Inferior parietal cortex (tissue), 1 donor: ENCODE data around the gene KLHL33.
"Not testable (repeated sequence)": the region's sequence is repeated elsewhere in the genome, so short reads cannot be mapped to it uniquely, and the experiment has no call there.

Experiments used
- DNase-seq: peaks from one replicate; pipeline ENCODE4 v3.0.0-alpha.2; 2016; ENCODE audit errors: extremely low spot score

KLHL33 gene

DNA sequence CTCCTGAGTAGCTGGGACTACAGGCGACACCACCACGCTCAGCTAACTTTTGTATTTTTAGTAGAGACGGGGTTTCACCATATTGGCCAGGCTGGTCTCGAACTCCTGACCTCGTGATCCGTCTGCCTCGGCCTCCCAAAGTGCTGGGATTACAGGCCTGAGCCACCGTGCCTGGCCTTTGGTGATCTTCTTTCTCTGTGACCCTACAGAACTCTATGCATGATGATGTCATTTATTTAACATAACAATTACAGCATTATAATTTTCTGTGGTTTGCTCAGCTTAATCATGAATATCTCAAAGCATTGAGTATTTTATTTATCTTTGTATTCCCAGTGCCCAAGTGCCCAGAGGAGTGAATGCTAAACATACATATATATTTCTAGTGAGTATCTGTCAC lies 16.9 kb upstream of the KLHL33 start:
- DNase-seq = not testable (repeated sequence)

DNA sequence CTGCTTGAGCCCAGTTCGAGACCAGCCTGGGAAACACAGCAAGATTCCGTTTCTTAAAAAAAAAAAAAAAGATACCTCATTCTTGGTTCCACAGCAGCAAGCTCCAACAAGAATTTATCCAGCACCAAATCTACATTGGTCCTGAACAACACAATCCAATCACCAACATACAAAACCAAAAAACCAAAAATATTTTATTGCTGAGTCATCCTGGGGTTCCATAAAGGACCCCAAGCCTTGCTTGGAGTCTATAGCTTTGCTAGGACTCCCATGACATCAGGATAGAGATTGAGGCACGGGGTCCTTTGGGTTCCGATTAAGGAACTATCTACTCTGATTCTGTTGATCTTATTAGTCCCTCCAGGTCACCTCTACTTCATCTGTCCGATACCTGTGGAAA lies 10.9 kb upstream of the KLHL33 start:
- no peak for DNase-seq

DNA sequence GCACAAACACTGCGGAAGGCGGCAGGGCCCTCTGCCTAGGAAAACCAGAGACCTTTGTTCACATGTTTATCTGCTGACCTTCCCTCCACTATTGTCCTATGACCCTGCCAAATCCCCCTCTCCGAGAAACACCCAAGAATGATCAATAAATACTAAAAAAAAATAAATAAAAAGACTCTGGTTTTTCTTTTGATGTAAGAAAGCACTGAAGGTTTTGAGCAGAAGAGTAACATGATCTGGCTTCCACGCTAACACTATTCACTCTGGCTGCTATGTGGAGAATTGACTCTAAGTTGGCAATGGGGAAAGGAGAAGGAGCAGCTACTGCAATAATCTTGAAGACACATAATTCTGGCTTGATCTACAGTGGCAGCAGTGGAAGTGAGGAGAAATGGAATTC lies 7.7 kb upstream of the KLHL33 start:
- not testable (repeated sequence) for DNase-seq

DNA sequence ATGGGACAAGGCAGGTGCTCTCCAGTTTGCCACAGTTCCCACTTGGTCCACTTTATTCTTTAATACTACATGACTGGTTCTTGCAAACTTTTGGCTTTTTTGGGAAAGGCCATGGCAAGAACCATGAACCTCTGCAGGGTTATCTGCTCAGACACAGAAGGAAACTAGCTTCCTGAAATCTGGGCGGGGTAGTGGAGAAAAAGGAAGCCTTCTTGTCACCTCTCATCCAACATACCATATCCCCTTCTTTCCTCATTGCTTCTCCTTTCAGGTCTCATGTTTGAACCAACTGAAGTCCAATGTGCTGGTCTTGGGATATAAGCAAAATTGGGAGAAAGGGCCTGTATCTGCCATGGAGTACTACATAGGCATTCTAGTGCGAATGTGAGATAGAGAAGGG lies 5.5 kb upstream of the KLHL33 start:
- DNase-seq = no peak

DNA sequence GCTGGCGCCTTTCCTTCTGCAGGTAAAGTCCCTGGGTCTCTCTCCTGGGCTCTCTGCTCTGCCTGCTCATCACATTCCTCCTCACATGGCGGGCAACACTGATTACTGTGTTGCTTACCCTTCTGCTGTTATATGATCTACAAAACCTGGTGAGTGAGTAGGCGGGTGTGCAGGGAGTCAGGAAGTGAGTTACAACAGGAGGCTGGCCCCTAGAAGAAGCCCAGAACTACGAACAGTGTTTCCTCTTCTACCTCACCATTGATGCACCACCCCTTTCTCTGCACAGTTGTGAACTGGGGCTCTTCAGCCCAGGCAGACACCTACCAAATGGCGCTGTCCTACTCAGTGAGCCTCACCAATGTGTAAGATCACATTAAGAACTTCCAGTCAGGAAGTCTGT lies 4.9 kb upstream of the KLHL33 start:
- DNase-seq = no peak

DNA sequence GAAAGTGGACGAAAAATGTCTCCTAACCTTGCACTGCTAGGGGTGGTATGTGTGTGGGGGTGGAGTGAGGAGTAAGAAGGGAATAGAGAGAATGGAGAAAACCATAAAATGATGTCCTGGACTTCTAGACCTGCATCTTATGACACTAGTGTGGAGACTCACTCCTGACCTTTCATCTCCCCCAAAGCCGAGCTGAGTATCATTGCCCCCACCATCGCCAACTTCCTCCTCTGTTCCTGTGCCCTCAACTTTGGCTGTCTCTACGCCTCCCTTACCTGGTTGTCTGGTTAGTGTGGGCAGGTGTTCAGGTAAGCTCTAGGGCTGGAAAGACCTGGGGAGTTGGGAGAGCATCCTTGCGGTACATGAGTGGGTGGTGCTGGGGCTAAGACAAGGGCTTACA lies 4.5 kb upstream of the KLHL33 start:
- no peak for DNase-seq

DNA sequence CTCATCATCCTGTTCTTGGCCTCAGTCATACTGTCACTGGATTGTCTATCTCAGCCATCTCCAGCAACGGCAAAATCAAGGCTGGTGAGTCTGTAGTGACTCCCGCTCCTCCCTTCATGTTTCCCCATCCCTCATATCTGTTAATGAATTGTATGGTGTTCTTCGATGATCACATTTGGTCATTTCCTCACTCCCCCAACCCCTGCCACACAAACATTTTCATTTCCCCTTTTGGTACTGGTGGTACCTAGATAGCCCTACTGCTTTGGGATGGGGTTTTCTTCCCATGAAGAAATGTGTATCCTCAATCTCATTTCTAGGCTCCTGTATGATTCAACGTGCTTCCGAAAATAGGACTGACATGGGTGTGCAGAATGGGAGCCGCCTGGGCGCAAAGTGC lies 2.7 kb upstream of the KLHL33 start:
- no peak for DNase-seq

DNA sequence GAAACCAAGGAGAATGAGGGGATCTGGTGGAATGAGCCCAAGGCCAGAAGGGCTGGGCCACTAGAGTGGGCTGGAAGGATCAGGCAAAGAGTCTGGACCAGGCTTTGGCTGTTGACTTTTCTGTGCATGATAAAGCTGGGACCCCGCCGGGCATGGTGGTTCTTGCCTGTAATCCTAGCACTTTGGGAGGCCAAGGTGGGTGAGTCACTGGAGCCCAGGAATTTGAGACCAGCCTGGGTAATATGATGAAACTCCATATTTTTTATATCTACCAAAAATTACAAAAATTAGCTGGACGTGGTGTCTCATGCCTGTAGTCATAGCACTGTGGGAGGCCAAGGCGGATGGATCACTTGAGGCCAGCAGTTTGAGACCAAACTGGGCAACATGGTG lies 393 bp upstream of the KLHL33 start:
- no peak for DNase-seq

DNA sequence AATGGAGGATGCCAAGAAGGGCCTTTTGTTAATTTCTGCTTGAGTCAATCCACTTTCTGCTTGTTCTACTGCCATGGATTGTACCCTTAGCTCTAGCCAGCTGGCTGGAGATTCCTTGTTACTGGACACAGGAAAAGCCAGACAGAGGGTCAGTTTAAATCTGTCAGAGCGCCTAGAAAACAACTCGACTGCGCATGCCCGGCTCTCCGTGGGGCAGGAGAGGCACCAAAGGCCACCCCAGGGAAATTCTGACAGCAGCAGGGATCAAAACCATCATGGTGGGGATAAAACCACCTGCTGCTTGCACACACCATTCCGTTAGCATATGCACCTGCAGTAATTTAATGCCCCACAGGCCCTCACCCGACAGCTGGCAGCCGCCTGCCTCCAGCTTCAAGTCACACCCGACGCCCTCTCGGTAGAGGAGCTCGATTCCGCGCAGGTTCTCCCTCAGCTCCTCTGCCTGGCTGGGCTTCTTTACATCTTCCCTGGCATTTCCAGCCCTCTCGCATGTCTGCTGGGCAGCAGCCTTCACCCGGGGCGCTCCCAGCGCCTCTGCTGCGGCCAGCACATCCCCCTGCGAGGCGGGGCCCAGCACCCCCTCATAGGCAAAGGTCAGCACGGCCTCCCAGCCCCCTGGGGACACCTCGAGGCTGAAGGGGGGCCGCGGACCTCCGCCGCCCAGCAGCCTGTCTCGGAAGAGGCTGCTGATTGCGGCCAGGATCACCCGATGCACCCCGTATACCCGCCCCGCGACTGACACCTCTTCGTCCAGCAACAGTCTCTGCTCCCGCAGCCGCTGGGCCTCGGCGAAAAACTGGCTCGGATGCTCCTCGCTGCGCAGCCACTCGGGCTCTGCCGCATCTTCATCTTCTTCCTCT lies 1.0 kb downstream of the KLHL33 start:
- DNase-seq = peak; percentile 76

DNA sequence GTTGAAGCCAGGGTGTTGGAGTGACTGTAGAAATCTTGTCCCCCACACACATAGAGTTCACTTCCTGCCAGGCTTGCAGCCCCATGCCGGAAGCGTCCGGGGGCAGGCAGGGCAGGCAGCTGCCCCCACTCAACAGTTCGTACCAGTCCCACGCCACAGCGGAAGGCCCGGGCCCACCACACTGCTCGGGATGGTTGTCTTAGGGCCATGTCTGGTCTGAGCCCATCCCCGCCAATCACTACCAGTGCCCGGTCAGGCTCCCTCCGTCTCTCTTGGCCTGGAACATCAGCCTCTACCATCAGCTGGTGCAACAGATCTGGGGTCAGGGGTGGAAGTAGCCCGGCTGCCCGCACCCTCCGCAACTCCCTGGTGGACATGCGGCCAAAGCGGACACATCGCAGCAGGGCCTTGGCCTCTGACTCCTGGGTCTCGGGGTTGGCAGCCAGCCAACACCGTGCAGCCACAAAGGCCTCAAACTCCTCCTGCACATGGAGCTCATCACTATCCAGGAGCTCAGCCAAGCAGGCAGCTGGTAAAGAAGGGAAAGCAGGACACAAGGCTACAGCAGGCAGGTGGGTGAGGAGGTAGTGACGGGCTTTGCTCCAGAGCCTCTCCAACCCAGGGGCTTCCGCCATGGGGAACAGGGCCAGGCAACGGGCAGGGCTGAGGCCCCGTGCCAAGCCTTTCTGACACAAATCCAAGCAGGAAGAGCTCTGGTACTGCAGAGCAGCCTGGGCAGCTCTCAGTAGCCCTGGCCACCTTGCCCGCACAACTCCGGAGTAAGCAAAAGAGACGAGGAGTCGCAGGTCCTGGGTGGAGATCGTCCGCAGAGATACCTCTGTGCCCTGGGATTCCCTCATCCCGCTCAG lies 5.9 kb downstream of the KLHL33 start:
- no peak for DNase-seq

DNA sequence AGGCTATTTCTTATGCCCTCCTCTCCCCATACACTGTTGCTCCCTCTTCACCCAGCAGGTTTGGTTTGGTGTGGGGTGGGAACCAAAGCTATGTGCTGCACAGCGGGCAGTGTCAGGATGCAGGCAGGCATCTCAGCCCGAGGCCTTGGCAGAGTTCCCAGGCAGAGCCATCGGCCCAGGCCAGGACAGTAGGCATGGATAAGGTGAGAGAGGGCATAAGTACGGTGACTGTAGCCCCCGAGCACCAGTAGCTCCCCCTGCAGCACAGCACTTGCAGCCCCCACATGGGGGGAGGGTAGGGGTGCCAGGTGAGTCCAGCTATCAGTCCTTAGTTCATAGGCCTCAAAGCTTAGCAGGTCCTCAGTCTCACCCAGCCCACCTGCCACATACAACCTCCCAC lies 7.2 kb downstream of the KLHL33 start:
- no peak for DNase-seq

DNA sequence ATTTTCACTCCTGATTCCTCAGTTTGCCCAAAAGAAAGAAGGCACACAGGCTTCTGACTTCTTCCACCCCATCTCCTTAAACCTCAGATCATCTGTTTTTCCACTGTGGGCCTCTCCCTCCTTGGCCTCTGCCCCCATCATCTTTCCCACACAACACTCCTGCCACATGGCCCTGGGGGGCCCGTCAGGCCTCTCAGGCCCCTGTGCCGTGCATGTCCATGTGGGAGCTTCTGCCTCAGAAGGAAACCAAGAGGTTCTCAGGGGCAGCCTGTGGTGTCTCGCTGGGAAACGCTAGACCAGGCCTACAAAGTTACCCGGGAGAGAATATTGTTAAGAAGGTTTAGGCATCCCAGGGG lies 8.0 kb downstream of the KLHL33 start:
- no peak for DNase-seq

DNA sequence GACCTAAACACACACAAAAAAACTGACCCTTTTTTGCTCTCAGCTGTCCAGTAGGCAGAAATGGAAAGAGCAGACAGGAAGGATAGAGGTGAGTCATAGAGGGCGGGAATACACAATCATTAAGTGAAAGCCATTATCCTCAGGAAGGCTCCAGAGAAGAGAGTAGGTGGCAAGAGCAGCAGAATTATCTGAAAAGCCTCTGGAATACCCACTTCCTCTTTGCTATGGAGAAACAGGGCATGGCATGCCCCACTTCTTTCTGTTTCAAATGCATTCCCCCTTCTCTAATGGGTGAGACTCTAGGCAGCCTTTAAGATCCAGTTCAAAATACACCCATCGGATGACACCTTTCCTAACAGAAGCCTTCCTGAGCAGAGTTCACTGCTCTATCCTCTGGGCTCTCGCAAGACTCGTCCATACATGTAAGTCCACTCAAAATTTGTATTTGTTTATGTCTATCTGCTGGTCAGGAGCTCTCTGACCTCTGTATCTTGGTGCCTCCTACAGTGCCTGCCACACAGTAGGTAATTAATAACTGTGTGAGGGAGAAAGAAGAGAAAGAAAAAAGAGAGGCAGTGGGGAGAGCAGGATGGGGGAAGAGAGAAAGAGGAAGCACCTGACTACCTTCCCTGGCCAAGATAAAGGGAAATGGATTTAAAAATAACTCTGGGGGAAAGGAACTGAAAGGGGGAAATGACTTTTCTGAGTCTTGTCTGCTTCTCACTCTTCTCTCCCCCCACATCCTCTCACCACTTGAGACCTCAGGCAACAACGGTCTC lies 8.5 kb downstream of the KLHL33 start:
- DNase-seq = no peak

DNA sequence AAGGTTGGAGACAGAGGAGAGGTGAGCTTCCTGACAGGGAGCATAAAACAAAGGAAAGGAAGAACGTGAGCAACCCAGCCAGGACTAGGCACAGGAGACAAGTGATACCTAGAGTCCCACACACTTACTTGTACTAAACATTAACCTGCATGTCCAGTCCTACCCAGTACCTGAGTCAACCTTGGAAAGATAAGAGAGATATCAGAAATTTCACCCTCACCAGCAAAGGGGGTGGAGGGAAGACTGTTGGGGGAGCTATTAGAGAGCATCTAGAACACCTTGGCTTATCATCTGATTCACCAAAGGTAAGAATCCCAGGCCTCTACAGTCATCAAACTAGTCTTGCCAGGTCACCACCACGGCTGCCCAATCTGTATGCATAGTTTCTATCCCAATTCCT lies 11.1 kb downstream of the KLHL33 start:
- DNase-seq = no peak

DNA sequence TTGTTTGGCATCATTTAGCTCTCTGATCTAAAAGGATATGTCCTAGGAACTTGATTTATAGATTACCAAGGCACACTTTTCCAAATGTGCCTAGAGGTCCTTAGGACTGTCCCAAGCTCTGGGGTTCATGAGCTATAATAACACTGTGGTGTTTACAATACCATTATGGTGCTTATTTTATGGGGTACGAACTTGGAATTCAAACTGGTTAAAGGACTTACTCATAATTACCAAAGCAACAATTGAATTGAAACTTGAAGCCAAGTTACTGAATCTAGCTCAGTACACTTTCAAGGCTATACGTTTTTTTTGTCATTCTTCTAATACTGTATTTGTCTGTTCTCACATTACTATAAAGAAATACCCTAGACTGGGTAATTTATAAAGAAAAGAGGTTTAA lies 13.1 kb downstream of the KLHL33 start:
- DNase-seq = no peak

DNA sequence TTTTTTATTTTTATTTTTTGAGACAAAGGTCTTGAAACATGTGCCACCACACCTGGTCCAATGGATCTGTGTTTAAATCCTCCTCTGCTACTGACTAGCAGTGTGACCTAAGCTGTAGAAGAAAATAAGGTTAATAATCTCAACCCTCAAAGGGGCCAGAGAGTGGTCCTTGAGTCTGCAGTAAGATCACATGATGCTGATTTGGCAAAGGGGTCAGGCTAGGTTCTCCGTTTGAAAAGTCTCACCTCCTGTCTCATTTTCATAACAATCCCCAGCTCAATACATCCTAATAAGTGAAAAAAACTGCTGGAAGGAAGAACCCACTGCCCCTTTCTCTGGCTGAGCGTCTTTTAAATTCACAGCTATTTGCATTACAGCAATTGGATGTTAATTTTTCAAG lies 14.7 kb downstream of the KLHL33 start:
- DNase-seq = no peak

DNA sequence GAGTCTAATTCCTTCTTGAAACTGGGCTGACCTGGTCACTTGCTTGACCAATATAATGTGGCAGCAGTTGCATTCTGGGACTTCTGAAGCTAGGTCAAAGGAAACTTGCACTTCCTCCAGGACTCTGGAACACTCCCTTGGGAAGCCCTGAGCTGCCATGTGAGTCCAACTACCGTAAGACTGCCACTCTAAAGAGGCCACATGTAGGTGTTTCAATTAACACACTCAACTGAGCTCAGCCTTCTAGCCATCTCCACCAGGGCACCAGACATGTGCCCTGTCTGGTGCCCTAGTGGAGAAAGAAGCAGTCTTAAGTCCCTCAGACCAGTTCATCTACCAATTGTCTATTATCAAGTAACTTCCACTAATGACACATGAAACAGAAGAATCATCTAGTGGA lies 16.5 kb downstream of the KLHL33 start:
- no peak for DNase-seq

DNA sequence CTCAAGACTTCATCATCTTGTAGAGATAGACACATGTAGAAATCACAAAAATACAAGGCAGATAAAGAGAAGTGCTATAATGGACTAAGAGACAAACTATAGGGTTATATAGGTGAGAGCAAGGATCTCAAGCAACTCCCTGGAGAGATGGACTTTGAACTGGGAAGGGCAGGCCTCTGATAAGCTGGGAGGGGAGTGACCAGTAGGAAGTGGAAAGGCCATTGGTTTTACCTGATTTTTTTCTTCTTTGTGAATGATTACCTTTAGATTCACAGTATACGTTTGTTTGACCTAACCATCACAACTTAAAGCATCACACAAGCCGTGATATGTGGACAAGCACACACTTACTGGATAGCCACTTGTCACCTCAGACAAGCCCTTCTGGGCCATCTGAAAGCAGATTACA lies 17.5 kb downstream of the KLHL33 start:
- DNase-seq = no peak

DNA sequence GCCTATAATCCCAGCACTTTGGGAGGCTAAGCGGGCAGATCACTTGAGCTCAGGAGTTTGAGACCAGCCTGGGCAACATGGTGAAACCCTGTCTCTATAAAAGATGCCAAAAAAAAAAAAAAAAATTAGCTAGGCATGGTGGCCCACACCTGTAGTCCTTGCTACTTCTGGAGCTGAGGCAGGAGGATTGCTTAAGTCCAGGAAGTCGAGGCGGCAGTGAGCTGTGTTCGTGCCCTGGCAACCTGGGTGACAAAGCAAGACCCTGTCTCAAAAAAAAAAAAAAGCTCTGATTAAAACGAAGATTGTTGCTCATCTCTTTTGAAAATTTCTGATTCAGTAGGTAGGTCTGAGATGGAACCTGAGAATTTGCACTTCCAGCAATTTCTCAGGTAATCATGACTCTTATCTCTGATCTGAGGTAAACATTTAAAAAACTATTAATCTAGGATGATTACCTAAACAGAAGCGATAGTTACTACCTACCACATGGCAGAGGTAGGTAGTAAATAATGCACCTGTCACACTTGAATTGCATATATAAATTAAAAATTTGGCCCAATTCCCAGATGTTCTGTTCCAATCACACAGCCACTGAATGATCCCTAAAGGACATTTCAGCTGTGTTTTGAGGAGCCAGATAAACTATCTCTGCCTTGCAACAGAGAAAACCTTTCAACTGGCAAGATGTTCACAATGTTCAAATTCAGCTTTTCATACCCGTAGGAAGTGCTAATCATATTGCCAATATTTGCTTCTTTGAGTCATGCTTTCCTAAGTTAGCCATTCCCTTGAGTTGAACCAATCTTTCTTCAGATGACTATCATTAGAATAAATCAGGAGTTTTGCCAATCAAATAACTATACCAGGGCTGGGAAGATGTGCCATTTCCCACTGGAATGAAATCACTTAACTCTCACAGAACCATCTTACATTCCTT lies 18.4 kb downstream of the KLHL33 start:
- DNase-seq = no peak

DNA sequence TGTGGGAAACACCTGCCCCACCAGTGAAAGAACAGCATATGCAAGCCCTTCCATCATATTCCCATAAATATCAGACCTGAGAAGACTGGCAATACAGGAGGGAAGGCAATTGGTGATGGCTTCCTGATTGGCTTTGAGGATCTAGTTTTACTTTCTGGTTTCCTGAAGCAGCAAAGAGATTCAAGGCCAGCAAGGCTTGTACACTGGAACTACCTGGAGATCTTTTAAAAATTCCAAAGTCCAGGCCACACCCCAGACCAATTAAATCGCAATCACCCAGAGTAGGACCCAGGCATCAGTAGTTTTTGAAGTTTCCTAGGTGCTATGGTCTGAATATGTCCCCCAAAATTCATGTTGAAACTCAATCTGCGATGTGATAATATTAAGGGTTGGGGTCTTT lies 19.7 kb downstream of the KLHL33 start:
- no peak for DNase-seq

DNA sequence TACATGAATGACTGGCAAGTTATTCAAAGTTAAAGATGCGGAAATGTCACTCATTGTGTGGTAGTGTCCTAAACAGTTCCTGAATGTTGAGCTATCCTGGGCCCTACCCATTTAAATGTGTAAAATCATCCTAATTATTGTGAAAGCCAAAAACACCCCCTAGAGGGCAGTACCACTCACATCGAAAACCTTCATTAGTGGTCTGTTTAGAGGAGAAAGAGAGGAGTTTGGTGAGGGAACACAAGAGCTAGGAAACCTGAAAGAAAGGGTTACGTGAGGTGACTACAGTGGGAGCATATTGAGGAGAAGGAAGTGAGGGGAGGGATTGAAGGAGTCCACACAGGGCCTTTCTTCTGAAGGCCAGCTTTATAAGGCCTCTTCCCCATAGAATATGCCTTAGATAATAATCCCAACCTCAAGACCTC lies 20.2 kb downstream of the KLHL33 start:
- DNase-seq = peak; percentile 77
